ENCODE measurements around the gene NCF2.

NCF2 gene

GRCh38 chr1:183604038-183604808, 14.0 kb upstream of the NCF2 start:
- peak in 2 of 3 donors; percentile 47 to 51 for DNase-seq
- Histone ChIP-seq H3K27ac (ENCODE audit: insufficient read depth in 1 of 2, low read depth in 1 of 2, low read length in 2 of 2, poor library complexity in 1 of 2, severe bottlenecking in 2 of 2) (no peak overlapping the region), H3K4me1 (ENCODE audit: control extremely low read depth in 1 of 4, control insufficient read depth in 4 of 4, insufficient read depth in 4 of 4, low read length in 3 of 4) (peaks cover 0 to 27% (median 5%) of the 10 kb centered on the region in 4 experiments), H3K9me3 (ENCODE audit: control extremely low read depth in 1 of 5, control insufficient read depth in 4 of 5, insufficient read depth in 2 of 5, low read depth in 1 of 5, low read length in 4 of 5) (no peaks in the 10 kb centered on the region), H3K27me3 (replicated peaks in 2 of 5; ENCODE audit: control insufficient read depth in 4 of 5, insufficient read depth in 5 of 5, low read length in 4 of 5) (no peaks in the 10 kb centered on the region), H3K36me3 (ENCODE audit: control insufficient read depth in 4 of 4, insufficient read depth in 4 of 4, low read length in 3 of 4) (no peaks in the 10 kb centered on the region), H3K4me3 (ENCODE audit: control insufficient read depth in 1 of 7, extremely low read depth in 1 of 7, insufficient read depth in 4 of 7, low read depth in 2 of 7, low read length in 6 of 7) (no peak overlapping the region)
- 96% methylated on average over 8 of the region's 10 CpGs for WGBS (ENCODE audit: insufficient coverage)
- POLR2A ChIA-PET: no interaction called here
- CTCF ChIA-PET: interaction anchor here (0.9 to 1.5 kb wide), 2 partner anchors 24 to 81 kb away, joined by 3 to 5 read pairs; no protein-coding TSS in a partner anchor

- Histone ChIP-seq H3K4me3 (ENCODE audit: control insufficient read depth in 1 of 7, extremely low read depth in 1 of 7, insufficient read depth in 4 of 7, low read depth in 2 of 7, low read length in 6 of 7) (no peak overlapping the region), H3K4me1 (ENCODE audit: control extremely low read depth in 1 of 4, control insufficient read depth in 4 of 4, insufficient read depth in 4 of 4, low read length in 3 of 4) (peaks cover 0 to 24% (median 5%) of the 10 kb centered on the region in 4 experiments), H3K27me3 (replicated peaks in 2 of 5; ENCODE audit: control insufficient read depth in 4 of 5, insufficient read depth in 5 of 5, low read length in 4 of 5) (no peaks in the 10 kb centered on the region), H3K9me3 (ENCODE audit: control extremely low read depth in 1 of 5, control insufficient read depth in 4 of 5, insufficient read depth in 2 of 5, low read depth in 1 of 5, low read length in 4 of 5) (no peaks in the 10 kb centered on the region), H3K27ac (ENCODE audit: insufficient read depth in 1 of 2, low read depth in 1 of 2, low read length in 2 of 2, poor library complexity in 1 of 2, severe bottlenecking in 2 of 2) (no peak overlapping the region), H3K36me3 (ENCODE audit: control insufficient read depth in 4 of 4, insufficient read depth in 4 of 4, low read length in 3 of 4) (no peaks in the 10 kb centered on the region)
- CTCF ChIA-PET: interaction anchor here (1.1 kb wide), 1 partner anchor 63 kb away, joined by 3 read pairs; no protein-coding TSS in a partner anchor
- POLR2A ChIA-PET: no interaction called here
- 100% methylated on average over 1 of the region's 1 CpG for WGBS (ENCODE audit: insufficient coverage)
- no peak for DNase-seq
Observed at GRCh38 chr1:183602510-183602909, 12.3 kb upstream of the NCF2 start.

- Histone ChIP-seq H3K27me3 (replicated peaks in 2 of 5; ENCODE audit: control insufficient read depth in 4 of 5, insufficient read depth in 5 of 5, low read length in 4 of 5) (no peaks in the 10 kb centered on the region), H3K4me3 (ENCODE audit: control insufficient read depth in 1 of 7, extremely low read depth in 1 of 7, insufficient read depth in 4 of 7, low read depth in 2 of 7, low read length in 6 of 7) (no peak overlapping the region), H3K27ac (ENCODE audit: insufficient read depth in 1 of 2, low read depth in 1 of 2, low read length in 2 of 2, poor library complexity in 1 of 2, severe bottlenecking in 2 of 2) (no peak overlapping the region), H3K36me3 (ENCODE audit: control insufficient read depth in 4 of 4, insufficient read depth in 4 of 4, low read length in 3 of 4) (no peaks in the 10 kb centered on the region), H3K9me3 (ENCODE audit: control extremely low read depth in 1 of 5, control insufficient read depth in 4 of 5, insufficient read depth in 2 of 5, low read depth in 1 of 5, low read length in 4 of 5) (no peaks in the 10 kb centered on the region), H3K4me1 (ENCODE audit: control extremely low read depth in 1 of 4, control insufficient read depth in 4 of 4, insufficient read depth in 4 of 4, low read length in 3 of 4) (peaks cover 0 to 21% (median 5%) of the 10 kb centered on the region in 4 experiments)
- no peak for DNase-seq
- ChIA-PET POLR2A (no interaction called here), CTCF (interaction anchor here (1.6 kb wide), 1 partner anchor 9 kb away, joined by 4 read pairs; no protein-coding TSS in a partner anchor)
- 100% methylated on average over 1 of the region's 3 CpGs for WGBS (ENCODE audit: insufficient coverage)
Observed at GRCh38 chr1:183600634-183601033, 10.4 kb upstream of the NCF2 start.

- Histone ChIP-seq H3K36me3 (ENCODE audit: control insufficient read depth in 4 of 4, insufficient read depth in 4 of 4, low read length in 3 of 4) (no peaks in the 10 kb centered on the region), H3K9me3 (ENCODE audit: control extremely low read depth in 1 of 5, control insufficient read depth in 4 of 5, insufficient read depth in 2 of 5, low read depth in 1 of 5, low read length in 4 of 5) (no peaks in the 10 kb centered on the region), H3K27me3 (replicated peaks in 2 of 5; ENCODE audit: control insufficient read depth in 4 of 5, insufficient read depth in 5 of 5, low read length in 4 of 5) (no peaks in the 10 kb centered on the region), H3K4me3 (ENCODE audit: control insufficient read depth in 1 of 7, extremely low read depth in 1 of 7, insufficient read depth in 4 of 7, low read depth in 2 of 7, low read length in 6 of 7) (no peak overlapping the region), H3K4me1 (ENCODE audit: control extremely low read depth in 1 of 4, control insufficient read depth in 4 of 4, insufficient read depth in 4 of 4, low read length in 3 of 4) (peaks cover 0 to 20% (median 5%) of the 10 kb centered on the region in 4 experiments), H3K27ac (ENCODE audit: insufficient read depth in 1 of 2, low read depth in 1 of 2, low read length in 2 of 2, poor library complexity in 1 of 2, severe bottlenecking in 2 of 2) (no peak overlapping the region)
- ChIA-PET CTCF (interaction anchor here (0.8 to 2.1 kb wide), 3 partner anchors 8 to 22 kb away, joined by 3 to 5 read pairs (median 4); no protein-coding TSS in a partner anchor), POLR2A (no interaction called here)
- peak in 1 of 3 donors; percentile 33 for DNase-seq
- 100% methylated on average over 3 of the region's 3 CpGs for WGBS (ENCODE audit: insufficient coverage)
Observed at GRCh38 chr1:183600136-183600535, 9.9 kb upstream of the NCF2 start.

- POLR2A ChIA-PET: interaction anchor here (0.5 kb wide), 1 partner anchor 25 kb away, joined by 3 read pairs; no protein-coding TSS in a partner anchor
- H3K4me3 ChIP-seq (ENCODE audit: control insufficient read depth in 1 of 7, extremely low read depth in 1 of 7, insufficient read depth in 4 of 7, low read depth in 2 of 7, low read length in 6 of 7): no peak overlapping the region
- H3K27ac ChIP-seq (ENCODE audit: insufficient read depth in 1 of 2, low read depth in 1 of 2, low read length in 2 of 2, poor library complexity in 1 of 2, severe bottlenecking in 2 of 2): no peak overlapping the region
- no peaks in the 10 kb centered on the region for H3K27me3 ChIP-seq (replicated peaks in 2 of 5; ENCODE audit: control insufficient read depth in 4 of 5, insufficient read depth in 5 of 5, low read length in 4 of 5)
- CTCF ChIA-PET: interaction anchor here (0.7 to 2.1 kb wide), 3 partner anchors 9 to 238 kb away, joined by 4 to 5 read pairs (median 4); no protein-coding TSS in a partner anchor
- H3K4me1 ChIP-seq (ENCODE audit: control extremely low read depth in 1 of 4, control insufficient read depth in 4 of 4, insufficient read depth in 4 of 4, low read length in 3 of 4): peaks cover 0 to 10% (median 5%) of the 10 kb centered on the region in 4 experiments
- no peak for DNase-seq
- H3K9me3 ChIP-seq (ENCODE audit: control extremely low read depth in 1 of 5, control insufficient read depth in 4 of 5, insufficient read depth in 2 of 5, low read depth in 1 of 5, low read length in 4 of 5): no peaks in the 10 kb centered on the region
- 93% methylated on average over 2 of the region's 2 CpGs for WGBS (ENCODE audit: insufficient coverage)
- no peaks in the 10 kb centered on the region for H3K36me3 ChIP-seq (ENCODE audit: control insufficient read depth in 4 of 4, insufficient read depth in 4 of 4, low read length in 3 of 4)
Observed at GRCh38 chr1:183598386-183598785, 8.1 kb upstream of the NCF2 start.

- Histone ChIP-seq H3K36me3 (ENCODE audit: control insufficient read depth in 4 of 4, insufficient read depth in 4 of 4, low read length in 3 of 4) (no peaks in the 10 kb centered on the region), H3K9me3 (ENCODE audit: control extremely low read depth in 1 of 5, control insufficient read depth in 4 of 5, insufficient read depth in 2 of 5, low read depth in 1 of 5, low read length in 4 of 5) (no peaks in the 10 kb centered on the region), H3K4me3 (ENCODE audit: control insufficient read depth in 1 of 7, extremely low read depth in 1 of 7, insufficient read depth in 4 of 7, low read depth in 2 of 7, low read length in 6 of 7) (no peak overlapping the region), H3K4me1 (ENCODE audit: control extremely low read depth in 1 of 4, control insufficient read depth in 4 of 4, insufficient read depth in 4 of 4, low read length in 3 of 4) (peaks cover 0 to 15% (median 4%) of the 10 kb centered on the region in 4 experiments), H3K27me3 (replicated peaks in 2 of 5; ENCODE audit: control insufficient read depth in 4 of 5, insufficient read depth in 5 of 5, low read length in 4 of 5) (no peaks in the 10 kb centered on the region), H3K27ac (ENCODE audit: insufficient read depth in 1 of 2, low read depth in 1 of 2, low read length in 2 of 2, poor library complexity in 1 of 2, severe bottlenecking in 2 of 2) (no peak overlapping the region)
- DNase-seq: no peak
- POLR2A ChIA-PET: no interaction called here
- CTCF ChIA-PET: interaction anchor here (1.5 to 2.1 kb wide), 2 partner anchors 9 to 20 kb away, joined by 4 to 5 read pairs; no protein-coding TSS in a partner anchor
- WGBS (ENCODE audit: insufficient coverage): 67% methylated on average over 3 of the region's 5 CpGs
Observed at GRCh38 chr1:183597656-183598347, 7.5 kb upstream of the NCF2 start.

- Histone ChIP-seq H3K4me1 (ENCODE audit: control extremely low read depth in 1 of 4, control insufficient read depth in 4 of 4, insufficient read depth in 4 of 4, low read length in 3 of 4) (peaks cover 0 to 25% (median 0%) of the 10 kb centered on the region in 4 experiments), H3K27me3 (replicated peaks in 2 of 5; ENCODE audit: control insufficient read depth in 4 of 5, insufficient read depth in 5 of 5, low read length in 4 of 5) (no peaks in the 10 kb centered on the region), H3K4me3 (ENCODE audit: control insufficient read depth in 1 of 7, extremely low read depth in 1 of 7, insufficient read depth in 4 of 7, low read depth in 2 of 7, low read length in 6 of 7) (no peak overlapping the region), H3K27ac (ENCODE audit: insufficient read depth in 1 of 2, low read depth in 1 of 2, low read length in 2 of 2, poor library complexity in 1 of 2, severe bottlenecking in 2 of 2) (no peak overlapping the region), H3K9me3 (ENCODE audit: control extremely low read depth in 1 of 5, control insufficient read depth in 4 of 5, insufficient read depth in 2 of 5, low read depth in 1 of 5, low read length in 4 of 5) (no peaks in the 10 kb centered on the region), H3K36me3 (ENCODE audit: control insufficient read depth in 4 of 4, insufficient read depth in 4 of 4, low read length in 3 of 4) (no peaks in the 10 kb centered on the region)
- DNase-seq: no peak
- POLR2A ChIA-PET: no interaction called here
- WGBS (ENCODE audit: insufficient coverage): 94% methylated on average over 5 of the region's 5 CpGs
- CTCF ChIA-PET: no interaction called here
Observed at GRCh38 chr1:183596500-183596899, 6.2 kb upstream of the NCF2 start.
